Esophagus mucosa (tissue), 1 donor: ENCODE results near the gene DEFB114. TPM values are rescaled to one million over a fixed set of nuclear protein-coding genes. Genes with fewer than 3 reads are reported as not detected.
A peak's percentile ranks its signal among the peaks of the same experiment; 100 is the strongest.
"Not testable (repeated sequence)": the region's sequence is repeated elsewhere in the genome, so short reads cannot be mapped to it uniquely, and the experiment has no call there.

Source experiments
- ATAC-seq: fragments of 200-7000 bp; cut with Tn5 transposase; one replicate; pipeline ENCODE4 v1.9.1; 2020
- total RNA-seq: library from RNA; stranded (reverse); gene quantifications from one replicate; pipeline ENCODE4 v1.2.4, GENCODE V29; 2023
- donor health status: DM: yes; HTN: yes; CAD: no.

Gene DEFB114, protein sequence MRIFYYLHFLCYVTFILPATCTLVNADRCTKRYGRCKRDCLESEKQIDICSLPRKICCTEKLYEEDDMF
- total RNA-seq = not detected

DNA sequence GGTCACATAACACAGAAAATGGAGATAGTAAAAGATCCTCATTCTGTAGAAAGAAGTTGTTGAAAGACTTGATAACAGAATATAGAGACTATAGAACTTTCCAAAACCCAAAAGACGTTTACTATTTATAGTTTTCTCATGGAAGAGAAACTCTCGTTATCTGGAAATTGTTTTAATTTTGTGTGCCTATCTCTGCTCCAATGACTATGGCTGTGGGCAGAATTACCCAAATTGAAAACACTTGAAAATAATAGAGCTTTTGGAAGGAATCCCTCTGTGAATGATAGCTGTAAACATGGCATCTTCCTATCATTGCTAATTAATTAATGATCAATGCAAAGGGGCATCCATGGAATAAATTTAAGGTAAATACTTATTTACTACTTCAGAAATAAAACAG is at the start of gene DEFB114:
Gene DEFB114, minus strand, starts transcription at position 101 of the 400 bp plus-strand sequence. Its CDS starts 59 bp downstream, at position 42.
- ATAC-seq = no peak

- peak; percentile 77 for ATAC-seq
Measured at GRCh38 chr6:50007819-50008218, 43.9 kb upstream of the DEFB114 start.

GRCh38 chr6:50003139-50003538 is 39.2 kb upstream of the DEFB114 start:
- ATAC-seq = no peak

- no peak for ATAC-seq
Measured at GRCh38 chr6:49995278-49995677, 31.3 kb upstream of the DEFB114 start.

- no peak for ATAC-seq
Measured at GRCh38 chr6:49988900-49989299, 24.9 kb upstream of the DEFB114 start.

- no peak for ATAC-seq
Measured at GRCh38 chr6:49987749-49988148, 23.8 kb upstream of the DEFB114 start.

DNA sequence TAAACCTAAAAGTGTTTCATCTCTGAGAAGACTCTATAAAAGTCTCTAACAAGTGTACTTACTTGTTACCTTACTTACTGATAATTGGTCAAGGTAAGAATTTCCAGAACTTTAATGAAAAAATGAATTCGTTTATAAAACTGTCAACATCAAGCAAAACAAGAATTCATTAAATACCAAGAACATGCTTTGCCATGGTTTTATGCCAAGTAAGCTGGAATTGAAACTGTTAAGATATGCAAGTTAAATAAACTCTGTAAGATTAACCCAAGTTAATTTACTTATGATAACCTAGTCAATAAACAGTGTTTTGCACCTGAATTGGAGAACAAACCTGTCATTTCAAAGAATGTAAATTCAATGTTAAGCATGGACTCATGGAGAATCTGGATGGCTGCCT is 22.6 kb upstream of the DEFB114 start:
- no peak for ATAC-seq

DNA sequence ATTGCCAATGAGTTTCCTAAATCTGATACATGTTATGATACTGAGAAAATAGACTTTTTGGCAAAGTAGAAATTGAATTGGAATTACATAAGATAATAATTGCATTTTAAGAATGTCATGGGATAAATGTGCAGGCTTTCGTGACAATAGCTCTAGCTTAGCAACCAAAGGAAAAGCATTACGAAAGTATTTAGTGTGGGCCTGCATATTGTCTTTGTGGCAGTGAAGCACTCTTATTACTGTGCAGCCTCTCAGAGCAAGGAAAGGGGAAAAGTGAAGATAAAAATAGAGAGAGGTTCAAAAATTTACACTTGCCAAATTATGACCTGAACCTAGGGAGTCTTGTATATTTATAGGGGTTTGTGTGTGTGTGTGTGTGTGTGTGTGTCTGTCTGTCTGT is 18.1 kb upstream of the DEFB114 start:
- ATAC-seq = no peak

DNA sequence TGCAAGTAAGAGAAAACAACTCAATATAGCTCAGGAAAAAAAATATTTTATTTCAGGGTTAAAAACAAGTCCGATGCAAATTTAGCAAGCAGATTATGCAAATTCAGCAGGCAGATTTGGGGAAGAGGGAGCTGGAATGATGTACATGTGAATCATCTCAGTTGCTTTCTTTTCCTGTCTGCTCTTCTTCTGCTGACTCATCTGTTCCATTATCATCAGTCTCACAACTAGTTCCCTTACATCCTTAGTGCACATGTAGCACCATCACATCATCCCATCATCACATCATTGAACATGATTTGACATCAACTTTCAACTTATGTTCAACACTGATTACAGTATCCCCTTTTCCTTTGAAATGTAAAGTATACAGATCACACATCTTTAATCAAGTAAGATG is 16.9 kb upstream of the DEFB114 start:
- no peak for ATAC-seq

DNA sequence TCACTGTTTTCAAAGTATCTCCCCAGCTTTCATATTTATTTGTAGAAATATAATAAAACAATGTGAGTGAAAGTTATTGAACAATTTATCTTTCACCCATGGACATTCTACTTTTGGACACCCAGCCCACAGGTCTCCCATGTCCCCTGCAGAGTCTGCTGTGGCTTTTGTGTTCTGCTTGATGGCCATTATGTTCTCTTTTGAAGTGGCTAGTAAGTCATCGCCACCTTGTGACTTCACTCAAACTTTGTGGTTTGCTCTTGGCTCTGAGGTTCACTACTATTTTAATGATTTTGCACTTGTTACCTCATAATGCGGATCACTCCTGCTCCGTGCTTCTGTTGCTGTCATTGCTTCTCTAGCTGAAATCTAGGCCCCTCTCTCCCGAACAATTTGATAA is 15.6 kb upstream of the DEFB114 start:
- ATAC-seq = no peak

DNA sequence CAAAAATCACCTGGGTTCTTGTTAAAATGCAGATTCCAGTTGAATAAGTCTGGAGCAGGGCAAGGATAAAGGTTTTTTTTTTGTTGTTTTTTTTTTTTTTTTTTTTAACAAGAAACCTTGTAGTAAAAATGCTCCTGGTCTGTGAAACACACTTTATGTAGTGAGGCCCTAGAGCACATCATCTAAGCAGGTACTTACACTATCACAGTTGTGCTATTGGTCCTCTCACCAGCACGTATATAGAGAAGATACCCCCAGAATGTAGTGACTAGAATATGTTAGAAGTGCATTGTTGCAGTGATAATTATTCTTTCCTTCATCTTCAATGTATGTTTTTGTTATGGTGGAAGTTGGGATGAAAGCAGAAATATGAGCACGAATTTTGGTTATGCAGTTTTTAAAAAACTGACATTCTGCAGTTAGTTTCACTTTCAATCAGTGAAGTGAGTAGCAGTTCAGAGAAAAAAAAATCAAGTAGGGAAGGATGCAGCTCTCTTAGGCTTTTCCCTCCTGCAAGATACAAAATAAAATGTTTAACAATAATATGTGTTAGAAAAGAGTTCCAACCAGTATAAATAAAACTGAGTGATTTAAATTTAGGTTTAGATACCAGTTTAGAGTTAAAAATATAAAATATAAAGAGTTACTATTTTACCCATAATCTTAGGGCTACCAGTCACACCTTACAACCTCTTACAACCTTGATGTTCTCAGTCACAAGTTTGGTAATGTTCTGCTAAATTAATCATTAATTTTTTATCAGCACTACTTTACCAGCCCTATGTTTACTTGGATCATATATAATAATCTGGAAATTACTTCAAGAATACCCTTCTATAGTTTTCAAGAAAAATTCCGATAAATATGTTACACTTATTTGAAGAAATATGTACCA is 14.6 kb upstream of the DEFB114 start:
- ATAC-seq = no peak

DNA sequence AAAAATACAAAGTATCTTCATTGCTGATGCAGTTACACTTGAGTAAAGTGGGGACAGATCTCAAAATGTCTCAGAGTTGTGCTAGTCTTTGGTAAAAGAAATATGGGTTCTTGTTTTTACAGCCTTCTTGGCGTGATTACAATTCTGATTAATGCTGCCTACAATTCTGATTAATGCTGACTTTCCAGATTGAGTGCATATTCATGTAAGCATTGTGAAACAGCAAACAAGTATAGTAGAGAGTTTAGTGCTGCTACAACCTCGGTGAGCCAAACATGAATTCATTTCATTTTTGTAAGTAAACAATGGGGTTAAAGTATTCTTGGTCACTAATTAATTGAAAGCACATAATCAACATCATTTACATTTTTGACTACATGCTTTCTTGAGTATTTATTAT is 5.6 kb upstream of the DEFB114 start, which contains the start of gene DEFB113:
Gene DEFB113, minus strand, starts transcription at position 21 of the 400 bp plus-strand sequence. Its CDS starts 0 bp downstream, at position 21.
- no peak for ATAC-seq

GRCh38 chr6:49966823-49967222 is 2.9 kb upstream of the DEFB114 start:
- no peak for ATAC-seq

DNA sequence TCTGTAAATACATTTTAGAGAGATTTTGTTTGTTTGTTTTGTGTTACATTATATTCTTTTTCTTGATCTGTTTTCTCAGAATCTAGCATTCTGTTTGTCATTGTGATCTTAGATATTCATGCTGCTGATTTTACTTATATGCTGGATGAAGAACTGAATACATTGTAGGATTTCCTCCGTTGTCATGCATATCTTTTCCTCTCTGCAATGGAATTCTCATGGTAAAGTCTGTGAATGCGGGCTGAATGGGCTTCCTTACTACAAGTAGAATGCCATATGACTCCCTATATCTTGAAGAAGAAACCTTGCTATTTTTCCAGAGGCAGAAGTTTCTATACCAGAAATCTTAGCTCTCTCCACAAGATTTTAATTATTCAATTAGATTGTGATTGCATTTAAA is 2.4 kb upstream of the DEFB114 start:
- ATAC-seq = no peak

- ATAC-seq = no peak
Measured at GRCh38 chr6:49958180-49958579, 5.8 kb downstream of the DEFB114 start.

- no peak for ATAC-seq
Measured at GRCh38 chr6:49955847-49956246, 8.1 kb downstream of the DEFB114 start.

- ATAC-seq = no peak
Measured at GRCh38 chr6:49951926-49952325, 12.0 kb downstream of the DEFB114 start.

DNA sequence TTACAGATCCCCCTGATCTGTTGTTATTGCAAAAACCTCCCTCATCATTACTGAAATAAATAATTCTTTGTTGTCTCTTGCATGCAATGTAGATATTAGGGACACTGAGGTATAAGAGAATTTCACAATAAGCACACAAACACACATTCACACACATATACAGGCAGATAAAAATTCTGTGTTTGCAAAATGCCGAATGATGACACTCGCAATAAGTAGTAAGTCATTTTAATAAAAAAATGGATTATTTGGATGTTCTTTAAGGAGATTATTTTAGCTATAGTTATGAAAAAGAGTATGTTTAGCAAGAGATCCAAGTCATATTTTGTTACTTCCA is 13.6 kb downstream of the DEFB114 start:
- ATAC-seq = no peak

GRCh38 chr6:49949062-49949461 is 14.9 kb downstream of the DEFB114 start:
- ATAC-seq = no peak

- ATAC-seq = no peak
Measured at GRCh38 chr6:49946835-49947234, 17.1 kb downstream of the DEFB114 start.

- ATAC-seq = not testable (repeated sequence)
Measured at GRCh38 chr6:49944068-49944467, 19.9 kb downstream of the DEFB114 start.

GRCh38 chr6:49939993-49940498 is 23.9 kb downstream of the DEFB114 start:
- ATAC-seq = no peak

DNA sequence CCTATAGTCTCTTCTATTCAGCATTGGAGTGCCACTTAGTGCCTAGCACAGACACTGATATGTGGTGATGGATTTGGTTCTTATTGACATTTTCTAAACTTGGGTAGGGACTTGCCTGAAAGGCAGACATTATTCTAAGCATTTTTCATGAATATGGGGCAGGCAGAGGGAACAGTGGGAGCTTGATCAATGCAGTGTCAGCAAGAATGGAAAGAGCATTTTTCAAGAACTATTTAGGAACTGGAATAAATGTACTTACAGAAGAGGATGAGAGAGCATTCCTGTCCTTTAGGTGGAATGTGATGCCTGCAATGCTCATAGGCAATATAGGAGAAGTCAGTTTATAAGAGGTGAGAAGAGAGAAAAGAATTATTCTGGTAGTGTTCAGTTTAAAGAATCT is 26.2 kb downstream of the DEFB114 start:
- no peak for ATAC-seq

GRCh38 chr6:49937017-49937416 is 26.9 kb downstream of the DEFB114 start:
- no peak for ATAC-seq
